ENCODE results near the gene COL23A1.

DNA sequence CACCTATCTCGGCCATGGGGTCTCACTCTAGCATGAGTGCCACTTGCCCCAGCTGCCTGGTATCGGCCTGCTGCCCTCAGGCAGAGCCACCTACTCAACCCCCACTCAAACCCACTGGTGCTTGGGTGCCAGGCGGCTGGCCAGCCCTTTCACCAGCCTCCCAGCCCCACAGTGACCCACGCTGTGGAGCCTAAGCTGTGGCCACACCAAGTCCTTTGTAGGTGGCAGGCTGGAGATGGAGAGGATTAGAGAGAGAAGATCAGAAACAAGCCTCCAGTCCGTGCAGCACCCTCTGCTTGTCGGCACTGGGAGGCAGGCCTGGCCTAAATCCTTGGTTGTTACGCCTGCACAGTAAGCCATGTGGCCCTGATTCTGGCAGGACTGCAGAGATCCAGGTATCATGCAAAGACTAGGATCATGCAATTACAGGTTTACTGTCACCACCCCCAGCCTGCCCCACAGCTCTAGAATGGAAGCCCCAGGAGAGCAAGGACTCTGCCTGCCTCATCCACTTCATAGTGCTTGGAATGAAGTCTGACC, 171.7 kb downstream of the COL23A1 start:
- TF ChIP-seq MYNN (tag by site-specific recombination; IDR thresholded peaks at IDR 0.05; ENCODE audit: borderline replicate concordance) (no peak), ZNF768 (tag by site-specific recombination; IDR thresholded peaks at IDR 0.05) (no peak), YY1 (tag by site-specific recombination; IDR thresholded peaks at IDR 0.05) (no peak), SCRT1 (tag by site-specific recombination; IDR thresholded peaks at IDR 0.05; ENCODE audit: borderline replicate concordance) (no peak), ZNF561 (tag by site-specific recombination; IDR thresholded peaks at IDR 0.05; ENCODE audit: borderline replicate concordance) (no peak), KLF1 (tag by site-specific recombination; IDR thresholded peaks at IDR 0.05) (no peak), ZNF174 (tag by site-specific recombination; IDR thresholded peaks at IDR 0.05) (no peak), ZNF76 (tag by site-specific recombination; IDR thresholded peaks at IDR 0.05; ENCODE audit: borderline replicate concordance, low read depth) (no peak), ZFP69B (tag by site-specific recombination; IDR thresholded peaks at IDR 0.05) (no peak), ZNF830 (tag by site-specific recombination; IDR thresholded peaks at IDR 0.05; ENCODE audit: low read depth) (no peak)
- TF ChIP-seq, protein P1, sequence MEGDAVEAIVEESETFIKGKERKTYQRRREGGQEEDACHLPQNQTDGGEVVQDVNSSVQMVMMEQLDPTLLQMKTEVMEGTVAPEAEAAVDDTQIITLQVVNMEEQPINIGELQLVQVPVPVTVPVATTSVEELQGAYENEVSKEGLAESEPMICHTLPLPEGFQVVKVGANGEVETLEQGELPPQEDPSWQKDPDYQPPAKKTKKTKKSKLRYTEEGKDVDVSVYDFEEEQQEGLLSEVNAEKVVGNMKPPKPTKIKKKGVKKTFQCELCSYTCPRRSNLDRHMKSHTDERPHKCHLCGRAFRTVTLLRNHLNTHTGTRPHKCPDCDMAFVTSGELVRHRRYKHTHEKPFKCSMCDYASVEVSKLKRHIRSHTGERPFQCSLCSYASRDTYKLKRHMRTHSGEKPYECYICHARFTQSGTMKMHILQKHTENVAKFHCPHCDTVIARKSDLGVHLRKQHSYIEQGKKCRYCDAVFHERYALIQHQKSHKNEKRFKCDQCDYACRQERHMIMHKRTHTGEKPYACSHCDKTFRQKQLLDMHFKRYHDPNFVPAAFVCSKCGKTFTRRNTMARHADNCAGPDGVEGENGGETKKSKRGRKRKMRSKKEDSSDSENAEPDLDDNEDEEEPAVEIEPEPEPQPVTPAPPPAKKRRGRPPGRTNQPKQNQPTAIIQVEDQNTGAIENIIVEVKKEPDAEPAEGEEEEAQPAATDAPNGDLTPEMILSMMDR (tag by site-specific recombination; IDR thresholded peaks at IDR 0.05): no peak
- TF ChIP-seq, protein P2, sequence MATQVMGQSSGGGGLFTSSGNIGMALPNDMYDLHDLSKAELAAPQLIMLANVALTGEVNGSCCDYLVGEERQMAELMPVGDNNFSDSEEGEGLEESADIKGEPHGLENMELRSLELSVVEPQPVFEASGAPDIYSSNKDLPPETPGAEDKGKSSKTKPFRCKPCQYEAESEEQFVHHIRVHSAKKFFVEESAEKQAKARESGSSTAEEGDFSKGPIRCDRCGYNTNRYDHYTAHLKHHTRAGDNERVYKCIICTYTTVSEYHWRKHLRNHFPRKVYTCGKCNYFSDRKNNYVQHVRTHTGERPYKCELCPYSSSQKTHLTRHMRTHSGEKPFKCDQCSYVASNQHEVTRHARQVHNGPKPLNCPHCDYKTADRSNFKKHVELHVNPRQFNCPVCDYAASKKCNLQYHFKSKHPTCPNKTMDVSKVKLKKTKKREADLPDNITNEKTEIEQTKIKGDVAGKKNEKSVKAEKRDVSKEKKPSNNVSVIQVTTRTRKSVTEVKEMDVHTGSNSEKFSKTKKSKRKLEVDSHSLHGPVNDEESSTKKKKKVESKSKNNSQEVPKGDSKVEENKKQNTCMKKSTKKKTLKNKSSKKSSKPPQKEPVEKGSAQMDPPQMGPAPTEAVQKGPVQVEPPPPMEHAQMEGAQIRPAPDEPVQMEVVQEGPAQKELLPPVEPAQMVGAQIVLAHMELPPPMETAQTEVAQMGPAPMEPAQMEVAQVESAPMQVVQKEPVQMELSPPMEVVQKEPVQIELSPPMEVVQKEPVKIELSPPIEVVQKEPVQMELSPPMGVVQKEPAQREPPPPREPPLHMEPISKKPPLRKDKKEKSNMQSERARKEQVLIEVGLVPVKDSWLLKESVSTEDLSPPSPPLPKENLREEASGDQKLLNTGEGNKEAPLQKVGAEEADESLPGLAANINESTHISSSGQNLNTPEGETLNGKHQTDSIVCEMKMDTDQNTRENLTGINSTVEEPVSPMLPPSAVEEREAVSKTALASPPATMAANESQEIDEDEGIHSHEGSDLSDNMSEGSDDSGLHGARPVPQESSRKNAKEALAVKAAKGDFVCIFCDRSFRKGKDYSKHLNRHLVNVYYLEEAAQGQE (tag by site-specific recombination; IDR thresholded peaks at IDR 0.05): no peak
- TF ChIP-seq, protein P3, sequence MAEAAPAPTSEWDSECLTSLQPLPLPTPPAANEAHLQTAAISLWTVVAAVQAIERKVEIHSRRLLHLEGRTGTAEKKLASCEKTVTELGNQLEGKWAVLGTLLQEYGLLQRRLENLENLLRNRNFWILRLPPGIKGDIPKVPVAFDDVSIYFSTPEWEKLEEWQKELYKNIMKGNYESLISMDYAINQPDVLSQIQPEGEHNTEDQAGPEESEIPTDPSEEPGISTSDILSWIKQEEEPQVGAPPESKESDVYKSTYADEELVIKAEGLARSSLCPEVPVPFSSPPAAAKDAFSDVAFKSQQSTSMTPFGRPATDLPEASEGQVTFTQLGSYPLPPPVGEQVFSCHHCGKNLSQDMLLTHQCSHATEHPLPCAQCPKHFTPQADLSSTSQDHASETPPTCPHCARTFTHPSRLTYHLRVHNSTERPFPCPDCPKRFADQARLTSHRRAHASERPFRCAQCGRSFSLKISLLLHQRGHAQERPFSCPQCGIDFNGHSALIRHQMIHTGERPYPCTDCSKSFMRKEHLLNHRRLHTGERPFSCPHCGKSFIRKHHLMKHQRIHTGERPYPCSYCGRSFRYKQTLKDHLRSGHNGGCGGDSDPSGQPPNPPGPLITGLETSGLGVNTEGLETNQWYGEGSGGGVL (tag by site-specific recombination; IDR thresholded peaks at IDR 0.05): no peak
- TF ChIP-seq, protein P4, sequence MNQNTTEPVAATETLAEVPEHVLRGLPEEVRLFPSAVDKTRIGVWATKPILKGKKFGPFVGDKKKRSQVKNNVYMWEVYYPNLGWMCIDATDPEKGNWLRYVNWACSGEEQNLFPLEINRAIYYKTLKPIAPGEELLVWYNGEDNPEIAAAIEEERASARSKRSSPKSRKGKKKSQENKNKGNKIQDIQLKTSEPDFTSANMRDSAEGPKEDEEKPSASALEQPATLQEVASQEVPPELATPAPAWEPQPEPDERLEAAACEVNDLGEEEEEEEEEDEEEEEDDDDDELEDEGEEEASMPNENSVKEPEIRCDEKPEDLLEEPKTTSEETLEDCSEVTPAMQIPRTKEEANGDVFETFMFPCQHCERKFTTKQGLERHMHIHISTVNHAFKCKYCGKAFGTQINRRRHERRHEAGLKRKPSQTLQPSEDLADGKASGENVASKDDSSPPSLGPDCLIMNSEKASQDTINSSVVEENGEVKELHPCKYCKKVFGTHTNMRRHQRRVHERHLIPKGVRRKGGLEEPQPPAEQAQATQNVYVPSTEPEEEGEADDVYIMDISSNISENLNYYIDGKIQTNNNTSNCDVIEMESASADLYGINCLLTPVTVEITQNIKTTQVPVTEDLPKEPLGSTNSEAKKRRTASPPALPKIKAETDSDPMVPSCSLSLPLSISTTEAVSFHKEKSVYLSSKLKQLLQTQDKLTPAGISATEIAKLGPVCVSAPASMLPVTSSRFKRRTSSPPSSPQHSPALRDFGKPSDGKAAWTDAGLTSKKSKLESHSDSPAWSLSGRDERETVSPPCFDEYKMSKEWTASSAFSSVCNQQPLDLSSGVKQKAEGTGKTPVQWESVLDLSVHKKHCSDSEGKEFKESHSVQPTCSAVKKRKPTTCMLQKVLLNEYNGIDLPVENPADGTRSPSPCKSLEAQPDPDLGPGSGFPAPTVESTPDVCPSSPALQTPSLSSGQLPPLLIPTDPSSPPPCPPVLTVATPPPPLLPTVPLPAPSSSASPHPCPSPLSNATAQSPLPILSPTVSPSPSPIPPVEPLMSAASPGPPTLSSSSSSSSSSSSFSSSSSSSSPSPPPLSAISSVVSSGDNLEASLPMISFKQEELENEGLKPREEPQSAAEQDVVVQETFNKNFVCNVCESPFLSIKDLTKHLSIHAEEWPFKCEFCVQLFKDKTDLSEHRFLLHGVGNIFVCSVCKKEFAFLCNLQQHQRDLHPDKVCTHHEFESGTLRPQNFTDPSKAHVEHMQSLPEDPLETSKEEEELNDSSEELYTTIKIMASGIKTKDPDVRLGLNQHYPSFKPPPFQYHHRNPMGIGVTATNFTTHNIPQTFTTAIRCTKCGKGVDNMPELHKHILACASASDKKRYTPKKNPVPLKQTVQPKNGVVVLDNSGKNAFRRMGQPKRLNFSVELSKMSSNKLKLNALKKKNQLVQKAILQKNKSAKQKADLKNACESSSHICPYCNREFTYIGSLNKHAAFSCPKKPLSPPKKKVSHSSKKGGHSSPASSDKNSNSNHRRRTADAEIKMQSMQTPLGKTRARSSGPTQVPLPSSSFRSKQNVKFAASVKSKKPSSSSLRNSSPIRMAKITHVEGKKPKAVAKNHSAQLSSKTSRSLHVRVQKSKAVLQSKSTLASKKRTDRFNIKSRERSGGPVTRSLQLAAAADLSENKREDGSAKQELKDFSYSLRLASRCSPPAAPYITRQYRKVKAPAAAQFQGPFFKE (tag by site-specific recombination; IDR thresholded peaks at IDR 0.05; ENCODE audit: borderline replicate concordance): no peak

Measured in HEK293 (cell line).